Thoracic aorta (tissue), 2 donors: Measurements from ENCODE around the gene ZC3HAV1. TPM values are rescaled to one million over a fixed set of nuclear protein-coding genes. Genes with fewer than 3 reads are reported as not detected.

Source experiments
- ATAC-seq: fragments of 150-250 bp; one replicate; pipeline ENCODE4 v1.8.0; 2017; ENCODE audit warnings: low read depth; ENCODE audit not compliant: insufficient number of reproducible peaks, low FRiP score
- DNase-seq: peaks from one replicate; pipeline ENCODE4 v3.0.0-alpha.2; 2020; ENCODE audit warnings: low spot score
- H3K27ac ChIP-seq, 2 donors: fragments of 200-600 bp; sonication (generic); 1 replicate in 1 of 2; 2 replicates in 1 of 2; pipeline ENCODE4 v1.5.1; 2016; ENCODE audit warnings: mild to moderate bottlenecking in 2 of 2, moderate library complexity in 2 of 2
- H3K27me3 ChIP-seq: fragments of 200-600 bp; sonication (generic); replicated peaks from 2 replicates; pipeline ENCODE4 v1.6.0; 2016; ENCODE audit warnings: mild to moderate bottlenecking; ENCODE audit not compliant: insufficient read depth
- H3K36me3 ChIP-seq: fragments of 200-600 bp; sonication (generic); one replicate; pipeline ENCODE4 v1.5.1; 2016
- H3K4me1 ChIP-seq, 2 donors: fragments of 200-600 bp; sonication (generic); 1 replicate in 1 of 2; 2 replicates in 1 of 2; pipeline versions ENCODE4 v1.5.1 to v1.6.0; 2016; ENCODE audit warnings: low read depth in 2 of 2, mild to moderate bottlenecking in 1 of 2; ENCODE audit not compliant: control insufficient read depth in 1 of 2
- H3K4me3 ChIP-seq: fragments of 200-600 bp; sonication (generic); 2 replicates; pipeline ENCODE4 v1.5.1; 2016; ENCODE audit warnings: mild to moderate bottlenecking
- H3K9me3 ChIP-seq: fragments of 200-600 bp; sonication (generic); 2 replicates; pipeline ENCODE4 v1.5.1; 2016
- total RNA-seq, 2 donors: library from RNA; depleted of rRNA; stranded (reverse); fragments of >200 nt; gene quantifications; one replicate each; pipeline versions ENCODE4 v1.1.0 to v1.2.3, GENCODE V29; 2016
- TF ChIP-seq, protein P1 (sequence below): fragments of 200-600 bp; sonication (generic); IDR thresholded peaks from one replicate; pipeline ENCODE4 v1.5.1; 2019; ENCODE audit warnings: antibody characterized with exemption

Gene ZC3HAV1
- total RNA-seq, 2 donors from 2014 or later: 32.5 to 47.6 TPM

DNA sequence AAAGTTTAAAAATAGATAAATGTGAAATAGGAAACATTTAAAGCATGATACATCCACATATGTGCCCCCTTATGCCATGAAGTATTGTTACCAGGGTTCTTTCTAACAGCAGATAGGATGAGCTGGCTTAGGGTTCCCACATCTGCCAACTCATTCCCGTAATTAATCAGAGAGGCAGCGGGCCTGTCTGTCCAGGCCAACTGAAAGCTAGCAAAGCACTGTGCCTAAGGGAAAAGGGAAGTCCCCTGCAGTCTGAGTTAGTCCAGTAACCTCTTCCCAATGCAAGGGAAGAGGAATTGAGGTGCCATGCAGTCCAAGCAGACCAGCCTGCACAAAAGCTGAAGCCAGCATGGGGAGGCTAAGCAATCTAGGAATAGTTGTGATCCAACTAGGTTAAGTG, 55.4 kb downstream of the ZC3HAV1 start:
- Histone ChIP-seq H3K27ac (no peak overlapping the region), H3K4me1 (no peaks in the 10 kb centered on the region), H3K27me3 (no peaks in the 10 kb centered on the region), H3K36me3 (peaks cover 32% of the 10 kb centered on the region), H3K4me3 (no peak overlapping the region), H3K9me3 (no peaks in the 10 kb centered on the region)
- TF ChIP-seq, protein P1, sequence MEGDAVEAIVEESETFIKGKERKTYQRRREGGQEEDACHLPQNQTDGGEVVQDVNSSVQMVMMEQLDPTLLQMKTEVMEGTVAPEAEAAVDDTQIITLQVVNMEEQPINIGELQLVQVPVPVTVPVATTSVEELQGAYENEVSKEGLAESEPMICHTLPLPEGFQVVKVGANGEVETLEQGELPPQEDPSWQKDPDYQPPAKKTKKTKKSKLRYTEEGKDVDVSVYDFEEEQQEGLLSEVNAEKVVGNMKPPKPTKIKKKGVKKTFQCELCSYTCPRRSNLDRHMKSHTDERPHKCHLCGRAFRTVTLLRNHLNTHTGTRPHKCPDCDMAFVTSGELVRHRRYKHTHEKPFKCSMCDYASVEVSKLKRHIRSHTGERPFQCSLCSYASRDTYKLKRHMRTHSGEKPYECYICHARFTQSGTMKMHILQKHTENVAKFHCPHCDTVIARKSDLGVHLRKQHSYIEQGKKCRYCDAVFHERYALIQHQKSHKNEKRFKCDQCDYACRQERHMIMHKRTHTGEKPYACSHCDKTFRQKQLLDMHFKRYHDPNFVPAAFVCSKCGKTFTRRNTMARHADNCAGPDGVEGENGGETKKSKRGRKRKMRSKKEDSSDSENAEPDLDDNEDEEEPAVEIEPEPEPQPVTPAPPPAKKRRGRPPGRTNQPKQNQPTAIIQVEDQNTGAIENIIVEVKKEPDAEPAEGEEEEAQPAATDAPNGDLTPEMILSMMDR: no peak
- no peak for DNase-seq
- no peak for ATAC-seq

DNA sequence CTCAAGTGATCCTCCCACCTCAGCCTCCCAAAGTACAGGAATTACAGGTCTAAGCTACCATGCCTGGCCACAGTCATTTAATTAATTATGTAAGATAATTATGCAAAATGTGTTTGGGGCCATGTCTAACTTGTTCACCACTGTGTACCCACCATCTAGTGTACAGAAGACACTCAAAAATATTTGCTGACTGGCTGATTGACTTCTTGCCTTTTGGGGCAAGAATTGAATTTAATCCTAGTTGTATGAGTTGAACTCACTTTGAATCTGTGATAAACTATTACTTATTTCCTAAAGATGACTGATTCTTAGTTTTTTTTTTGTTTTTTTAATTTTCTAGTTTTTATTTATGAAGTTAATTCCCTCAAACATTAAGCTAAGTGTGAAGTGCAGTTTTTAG, 57.9 kb downstream of the ZC3HAV1 start:
- Histone ChIP-seq H3K4me1 (no peaks in the 10 kb centered on the region), H3K4me3 (no peak overlapping the region), H3K9me3 (no peaks in the 10 kb centered on the region), H3K27ac (no peak overlapping the region), H3K27me3 (no peaks in the 10 kb centered on the region), H3K36me3 (peaks cover 41% of the 10 kb centered on the region)
- TF ChIP-seq, protein P1: no peak
- no peak for ATAC-seq
- no peak for DNase-seq

DNA sequence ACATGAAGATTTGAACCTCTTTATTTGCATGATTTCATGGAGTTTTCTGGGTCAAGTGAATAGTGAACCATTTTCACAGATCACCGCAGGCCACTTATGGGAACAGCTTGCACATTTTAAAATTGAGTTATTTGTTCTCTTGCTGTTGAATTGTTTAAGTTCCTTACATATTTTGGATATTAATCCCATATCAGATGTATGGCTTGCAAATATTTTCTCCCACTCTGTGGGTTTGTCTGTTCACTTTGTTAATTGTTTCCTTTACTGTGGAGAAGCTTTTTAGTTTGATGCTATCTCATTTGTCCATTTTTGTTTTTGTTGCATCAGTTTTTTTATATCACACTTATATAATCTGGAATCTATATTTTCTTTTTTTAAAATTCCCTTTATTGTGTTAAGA, 59.6 kb downstream of the ZC3HAV1 start:
- DNase-seq (no peak), ATAC-seq (no peak)
- Histone ChIP-seq H3K4me1 (no peaks in the 10 kb centered on the region), H3K27ac (no peak overlapping the region), H3K36me3 (peaks cover 42% of the 10 kb centered on the region), H3K27me3 (no peaks in the 10 kb centered on the region), H3K4me3 (no peak overlapping the region), H3K9me3 (no peaks in the 10 kb centered on the region)
- TF ChIP-seq, protein P1: no peak

DNA sequence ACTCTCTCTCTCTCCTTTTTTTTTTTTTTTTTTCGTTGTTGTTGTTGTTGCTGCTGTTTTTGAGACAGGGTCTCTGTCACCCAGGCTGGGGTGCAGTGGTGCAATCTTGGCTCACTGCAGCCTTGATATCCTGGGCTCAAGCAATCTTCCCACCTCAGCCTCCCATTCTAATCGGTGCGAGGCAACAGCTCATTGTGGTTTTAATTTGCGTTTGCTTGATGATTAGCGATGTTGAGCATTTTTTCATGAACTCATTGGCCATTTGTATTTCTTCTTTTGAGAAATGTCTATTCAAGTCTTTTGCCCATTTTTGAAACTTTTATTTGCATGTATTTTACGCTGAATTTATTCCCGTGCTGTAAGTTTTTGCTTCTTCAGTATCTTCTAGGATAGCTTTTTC, 60.4 kb downstream of the ZC3HAV1 start:
- Histone ChIP-seq H3K27ac (no peak overlapping the region), H3K27me3 (no peaks in the 10 kb centered on the region), H3K36me3 (peaks cover 34% of the 10 kb centered on the region), H3K4me3 (no peak overlapping the region), H3K9me3 (no peaks in the 10 kb centered on the region), H3K4me1 (no peaks in the 10 kb centered on the region)
- DNase-seq (no peak), ATAC-seq (no peak)
- TF ChIP-seq, protein P1: no peak

DNA sequence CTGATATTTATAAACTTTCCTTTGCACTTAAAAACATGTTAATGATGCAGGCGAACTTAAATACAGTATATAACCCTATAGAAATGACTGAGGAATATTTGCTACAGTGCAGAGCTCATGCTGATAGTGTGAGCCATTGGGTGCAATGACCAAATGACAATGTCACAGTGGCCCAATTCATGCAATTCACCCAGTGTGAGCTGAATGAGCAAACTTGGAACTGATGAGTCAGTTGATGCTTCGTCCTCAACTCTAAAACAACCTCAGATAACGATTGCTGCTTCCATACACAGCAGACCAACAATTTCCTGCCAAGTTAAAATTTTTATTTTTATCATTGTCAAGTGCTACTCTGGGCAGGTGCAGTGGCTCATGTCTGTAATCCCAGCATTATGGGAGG, 61.5 kb downstream of the ZC3HAV1 start:
- H3K4me3 ChIP-seq: no peak overlapping the region
- H3K27me3 ChIP-seq: no peaks in the 10 kb centered on the region
- H3K9me3 ChIP-seq: no peaks in the 10 kb centered on the region
- DNase-seq (no peak), ATAC-seq (no peak)
- H3K27ac ChIP-seq: no peak overlapping the region
- H3K36me3 ChIP-seq: peaks cover 28% of the 10 kb centered on the region
- H3K4me1 ChIP-seq: no peaks in the 10 kb centered on the region
- TF ChIP-seq, protein P1: no peak
